Smooth muscle cell (in vitro differentiated cells): ENCODE results near the gene COX7A2. TPM values are rescaled to one million over a fixed set of nuclear protein-coding genes. Genes with fewer than 3 reads are reported as not detected.
A peak's percentile ranks its signal among the peaks of the same experiment; 100 is the strongest.

ENCODE experiments used
- DNase-seq: peaks from one replicate; lab custom pipeline; 2025; ENCODE audit not compliant: unreplicated experiment; lab: John Stamatoyannopoulos, UW
- H2AFZ ChIP-seq: fragments of 200-600 bp; sonication (generic); 2 replicates; pipeline ENCODE4 v1.6.0; 2016; ENCODE audit warnings: antibody characterized with exemption, low read depth, mild to moderate bottlenecking
- H3F3A ChIP-seq: fragments of 200-600 bp; sonication (generic); 2 replicates; pipeline ENCODE4 v1.6.0; 2017; ENCODE audit warnings: antibody characterized with exemption, low read depth
- H3K27ac ChIP-seq: fragments of 200-600 bp; sonication (generic); 2 replicates; pipeline ENCODE4 v1.5.1; 2016; ENCODE audit warnings: low read depth, mild to moderate bottlenecking
- H3K27me3 ChIP-seq: fragments of 200-600 bp; sonication (generic); 2 replicates; pipeline ENCODE4 v1.6.1; 2016; ENCODE audit warnings: low read depth, mild to moderate bottlenecking
- H3K36me3 ChIP-seq: fragments of 200-600 bp; sonication (generic); 2 replicates; pipeline ENCODE4 v1.5.1; 2016; ENCODE audit warnings: low read depth
- H3K4me1 ChIP-seq: fragments of 200-600 bp; sonication (generic); 2 replicates; pipeline ENCODE4 v1.5.1; 2016; ENCODE audit warnings: low read depth
- H3K4me2 ChIP-seq: fragments of 200-600 bp; sonication (generic); 2 replicates; pipeline ENCODE4 v1.6.0; 2016; ENCODE audit warnings: mild to moderate bottlenecking
- H3K4me3 ChIP-seq: fragments of 200-600 bp; sonication (generic); 2 replicates; pipeline ENCODE4 v1.5.1; 2016; ENCODE audit warnings: mild to moderate bottlenecking
- H3K79me2 ChIP-seq: fragments of 200-600 bp; sonication (generic); 2 replicates; pipeline ENCODE4 v1.6.0; 2016; ENCODE audit warnings: low read depth, mild to moderate bottlenecking
- H3K9ac ChIP-seq: fragments of 200-600 bp; sonication (generic); 2 replicates; pipeline ENCODE4 v1.6.0; 2016; ENCODE audit warnings: low read depth
- H3K9me3 ChIP-seq: fragments of 200-600 bp; sonication (generic); replicated peaks from 2 replicates; pipeline ENCODE4 v1.5.1; 2016; ENCODE audit warnings: low read depth
- H4K20me1 ChIP-seq: fragments of 200-600 bp; sonication (generic); 2 replicates; pipeline ENCODE4 v1.6.0; 2016; ENCODE audit warnings: low read depth
- CTCF ChIP-seq: fragments of 200-600 bp; sonication (generic); IDR thresholded peaks from 2 replicates; pipeline ENCODE4 v1.5.1; 2017; ENCODE audit warnings: borderline replicate concordance, mild to moderate bottlenecking, antibody characterized with exemption; ENCODE audit not compliant: insufficient read depth, poor library complexity, severe bottlenecking
- WGBS: methylation state at CpG from one replicate; pipeline ENCODE4 v1.1.7; 2016; ENCODE audit warnings: low lambda C conversion rate; 5-methylcytosine and 5-hydroxymethylcytosine counted together
- polyA plus RNA-seq: library from polyadenylated mRNA; unstranded; fragments of >200 nt; fragmentation: Nextera tagmentation; extraction: Ambion mirVana; gene quantifications from 2 replicates; pipeline ENCODE4 v1.2.1, GENCODE V29; 2016
- total RNA-seq: library from RNA; depleted of rRNA; stranded (reverse); fragments of >200 nt; gene quantifications from 2 replicates; pipeline ENCODE4 v1.2.3, GENCODE V29; 2014

The COX7A2 gene
- total and polyA plus RNA-seq, 2 experiments from 2014 or later, result 802 to 1,287 TPM

GRCh38 chr6:75201021-75201420 is 42.6 kb downstream of the COX7A2 start:
- Histone ChIP-seq H3K27ac (no peak overlapping the region), H3K9me3 (no peaks in the 10 kb centered on the region), H3K79me2 (peaks cover 6% of the 10 kb centered on the region), H3K36me3 (no peaks in the 10 kb centered on the region), H3K4me2 (no peak overlapping the region), H3K4me1 (peaks cover 18% of the 10 kb centered on the region), H3F3A (no peaks in the 10 kb centered on the region), H4K20me1 (peaks cover 52% of the 10 kb centered on the region), H3K27me3 (peaks cover 41% of the 10 kb centered on the region), H2AFZ (no peak overlapping the region), H3K9ac (no peak overlapping the region), H3K4me3 (no peak overlapping the region)
- no peak for TF ChIP-seq CTCF
- WGBS, result 47% methylated on average over 1 of the region's 1 CpG
- no peak for DNase-seq

- Histone ChIP-seq H3K36me3 (peaks cover 2% of the 10 kb centered on the region), H3K4me1 (peaks cover 18% of the 10 kb centered on the region)
These were observed 43.7 kb downstream of the COX7A2 start for GRCh38 chr6:75199889-75200288.

GRCh38 chr6:75196081-75196687 is 47.4 kb downstream of the COX7A2 start:
- WGBS, result 37% methylated on average over 2 of the region's 2 CpGs
- Histone ChIP-seq H3K4me2 (no peak overlapping the region), H3K79me2 (no peaks in the 10 kb centered on the region), H3F3A (no peaks in the 10 kb centered on the region), H3K9me3 (no peaks in the 10 kb centered on the region), H3K27ac (peak overlapping the region; percentile 17), H3K4me1 (no peaks in the 10 kb centered on the region), H2AFZ (no peak overlapping the region), H3K27me3 (peaks cover 12% of the 10 kb centered on the region), H3K9ac (no peak overlapping the region), H3K36me3 (peaks cover 10% of the 10 kb centered on the region), H4K20me1 (peaks cover 23% of the 10 kb centered on the region), H3K4me3 (no peak overlapping the region)
- no peak for DNase-seq
- TF ChIP-seq CTCF, result no peak

More at GRCh38 chr6:75199889-75200288, 43.7 kb downstream of the COX7A2 start:
- Histone ChIP-seq H3K4me2 (no peak overlapping the region), H2AFZ (no peak overlapping the region), H3K27ac (no peak overlapping the region), H3K4me3 (no peak overlapping the region), H3K9ac (no peak overlapping the region), H3F3A (no peaks in the 10 kb centered on the region), H3K79me2 (peaks cover 6% of the 10 kb centered on the region), H3K9me3 (no peaks in the 10 kb centered on the region), H4K20me1 (peaks cover 52% of the 10 kb centered on the region), H3K27me3 (peaks cover 41% of the 10 kb centered on the region)
- 92% methylated on average over 3 of the region's 3 CpGs for WGBS
- DNase-seq, result no peak
- no peak for TF ChIP-seq CTCF
